GM18873 (cell line): Measurements from ENCODE around the gene KCNMA1.
"Not testable (repeated sequence)": the region's sequence is repeated elsewhere in the genome, so short reads cannot be mapped to it uniquely, and the experiment has no call there.

ENCODE experiments used
- ATAC-seq: cut with Tn5 transposase; IDR thresholded peaks from one replicate; pipeline ENCODE4 v1.9.1; 2021; ENCODE audit warnings: mild to moderate bottlenecking, moderate library complexity, moderate number of reproducible peaks; ENCODE audit not compliant: unreplicated experiment, low FRiP score

Gene KCNMA1

DNA sequence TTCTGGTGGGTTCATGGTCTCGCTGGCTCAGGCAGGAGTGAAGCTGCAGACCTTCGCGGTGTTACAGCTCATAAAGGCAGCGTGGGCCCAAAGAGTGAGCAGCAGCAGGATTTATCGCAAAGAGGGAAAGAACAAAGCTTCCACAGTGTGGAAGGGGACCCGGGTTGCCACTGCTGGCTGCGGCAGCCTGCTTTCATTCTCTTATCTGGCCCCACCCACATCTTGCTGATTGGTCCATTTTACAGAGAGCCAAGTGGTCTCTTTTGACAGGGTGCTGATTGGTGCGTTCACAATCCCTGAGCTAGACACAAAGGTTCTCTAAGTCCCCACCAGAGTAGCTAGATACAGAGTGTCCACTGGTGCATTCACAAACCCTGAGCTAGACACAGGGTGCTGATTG is 47.9 kb downstream of the KCNMA1 start:
- not testable (repeated sequence) for ATAC-seq

- no peak for ATAC-seq
These were observed 48.7 kb downstream of the KCNMA1 start for GRCh38 chr10:77588886-77589285.

GRCh38 chr10:77587416-77587790 is 50.2 kb downstream of the KCNMA1 start:
- no peak for ATAC-seq

- ATAC-seq, result no peak
These were observed 50.7 kb downstream of the KCNMA1 start for GRCh38 chr10:77586719-77587415.

- no peak for ATAC-seq
These were observed 52.7 kb downstream of the KCNMA1 start for GRCh38 chr10:77584938-77585337.

GRCh38 chr10:77583527-77583926 is 54.1 kb downstream of the KCNMA1 start:
- ATAC-seq, result no peak

DNA sequence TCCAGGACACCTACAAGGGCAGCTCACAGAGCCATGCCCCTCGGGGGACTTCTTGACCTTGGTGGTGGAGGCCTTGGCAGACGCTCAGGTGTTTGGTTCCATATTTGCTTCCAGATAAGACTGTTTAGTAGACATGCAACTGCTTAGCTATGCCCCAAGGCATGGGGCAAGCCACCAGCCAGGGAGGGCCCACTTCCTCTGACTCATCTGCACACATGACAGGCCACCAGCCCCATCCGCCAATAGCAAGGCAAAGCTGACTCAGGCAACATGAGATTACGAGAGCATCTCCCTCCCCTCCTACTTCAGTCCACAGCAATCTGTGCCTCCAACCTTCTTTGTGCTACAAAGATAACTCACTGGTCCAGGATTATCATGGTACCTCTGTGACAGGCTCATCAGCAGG is 54.9 kb downstream of the KCNMA1 start:
- no peak for ATAC-seq

DNA sequence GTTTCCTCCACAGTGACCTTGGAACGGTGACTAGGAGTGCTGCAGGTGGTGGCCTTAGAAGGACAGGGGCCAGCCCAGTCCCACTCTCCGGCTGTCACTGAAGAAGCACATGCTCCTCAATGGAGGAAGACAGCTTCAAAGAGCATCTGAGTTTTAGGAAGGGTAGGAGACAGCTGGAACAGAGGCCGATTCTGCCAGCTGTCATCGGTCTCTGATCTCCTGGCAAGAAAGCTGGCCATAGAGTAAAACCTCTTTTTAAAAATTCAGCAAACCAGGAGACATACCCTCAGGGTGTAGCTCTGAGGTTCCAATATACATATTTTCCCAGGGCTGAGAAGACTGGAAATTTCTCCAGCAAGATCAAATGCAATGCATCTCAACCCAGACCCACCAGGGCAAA is 55.9 kb downstream of the KCNMA1 start:
- ATAC-seq, result no peak

GRCh38 chr10:77580482-77580881 is 57.1 kb downstream of the KCNMA1 start:
- ATAC-seq, result no peak

- ATAC-seq, result no peak
These were observed 58.9 kb downstream of the KCNMA1 start for GRCh38 chr10:77578583-77579227.

GRCh38 chr10:77577666-77578229 is 59.9 kb downstream of the KCNMA1 start:
- no peak for ATAC-seq

- no peak for ATAC-seq
These were observed 61.1 kb downstream of the KCNMA1 start for GRCh38 chr10:77576444-77577032.

GRCh38 chr10:77576007-77576367 is 61.6 kb downstream of the KCNMA1 start:
- no peak for ATAC-seq

- ATAC-seq, result no peak
These were observed 62.2 kb downstream of the KCNMA1 start for GRCh38 chr10:77575271-77576006.

DNA sequence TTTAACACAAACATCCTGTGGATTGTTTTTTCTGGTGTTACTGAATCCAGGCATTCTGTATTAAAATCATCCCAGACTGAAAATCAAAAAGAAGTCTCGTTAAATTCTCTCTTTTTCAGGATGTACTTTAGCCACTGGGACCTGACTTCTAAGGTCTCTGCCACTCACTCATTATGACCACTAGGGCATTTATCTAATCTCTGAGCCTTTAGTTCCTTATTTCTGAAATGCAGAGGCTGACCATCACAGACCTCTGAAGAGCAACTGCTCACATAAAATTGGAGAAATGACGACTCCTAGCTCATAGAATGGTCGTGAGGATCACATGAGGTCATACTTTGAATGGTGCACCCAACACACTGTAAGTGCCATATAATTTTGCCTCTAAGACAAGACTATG is 63.2 kb downstream of the KCNMA1 start:
- no peak for ATAC-seq

GRCh38 chr10:77572520-77572919 is 65.1 kb downstream of the KCNMA1 start:
- ATAC-seq, result not testable (repeated sequence)

GRCh38 chr10:77571490-77571889 is 66.1 kb downstream of the KCNMA1 start:
- no peak for ATAC-seq

- no peak for ATAC-seq
These were observed 70.6 kb downstream of the KCNMA1 start for GRCh38 chr10:77566914-77567566.

- ATAC-seq, result no peak
These were observed 71.4 kb downstream of the KCNMA1 start for GRCh38 chr10:77566236-77566635.

- no peak for ATAC-seq
These were observed 72.0 kb downstream of the KCNMA1 start for GRCh38 chr10:77565590-77566023.
